Measurements from ENCODE around the gene ZNF583.
A peak's percentile ranks its signal among the peaks of the same experiment; 100 is the strongest.

DNA sequence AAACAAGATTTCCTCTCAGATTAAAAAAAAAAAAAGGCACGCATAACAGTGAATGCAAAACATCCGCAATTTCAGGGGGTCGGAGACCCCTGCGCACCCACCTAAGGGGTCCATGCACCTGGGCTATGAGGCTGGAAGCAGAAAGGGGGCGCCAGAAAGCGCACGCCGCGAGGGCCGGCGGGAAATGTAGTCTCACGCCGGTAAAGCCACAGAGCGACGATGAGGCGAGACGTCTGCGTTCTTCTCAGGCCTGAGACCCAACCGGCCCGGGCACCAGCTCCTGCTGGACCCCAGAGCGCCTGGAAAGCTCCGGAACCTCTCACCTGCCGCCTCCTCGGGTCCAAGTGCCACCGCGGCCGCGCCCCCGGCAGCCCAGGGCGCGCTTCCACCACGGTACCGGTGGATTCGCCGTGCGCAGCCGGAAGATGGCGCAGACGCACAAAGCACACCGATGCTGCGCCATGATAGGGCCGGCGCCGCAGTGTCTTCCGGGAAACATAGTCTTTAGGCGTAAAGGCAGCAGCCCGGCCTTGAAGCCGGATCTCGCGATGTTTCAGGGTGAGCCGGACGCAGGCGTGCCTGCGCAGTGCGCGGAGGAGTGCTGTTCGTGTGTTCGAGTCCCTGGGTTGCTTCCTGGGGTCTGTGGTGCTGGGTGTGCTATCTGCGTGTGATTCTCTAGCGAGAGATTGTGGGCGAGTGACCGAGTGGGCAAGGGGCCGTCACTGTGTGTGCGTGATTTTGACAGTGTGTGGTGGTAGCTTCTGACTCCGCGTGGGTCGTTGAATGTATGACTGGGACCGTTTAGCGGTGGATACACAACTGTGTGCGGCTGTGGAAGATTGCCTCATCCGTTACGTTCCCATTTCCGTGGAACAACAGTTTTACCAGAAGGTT, 10.8 kb upstream of the ZNF583 start, which contains the start of gene ZNF582:
- TF ChIP-seq, protein P1, sequence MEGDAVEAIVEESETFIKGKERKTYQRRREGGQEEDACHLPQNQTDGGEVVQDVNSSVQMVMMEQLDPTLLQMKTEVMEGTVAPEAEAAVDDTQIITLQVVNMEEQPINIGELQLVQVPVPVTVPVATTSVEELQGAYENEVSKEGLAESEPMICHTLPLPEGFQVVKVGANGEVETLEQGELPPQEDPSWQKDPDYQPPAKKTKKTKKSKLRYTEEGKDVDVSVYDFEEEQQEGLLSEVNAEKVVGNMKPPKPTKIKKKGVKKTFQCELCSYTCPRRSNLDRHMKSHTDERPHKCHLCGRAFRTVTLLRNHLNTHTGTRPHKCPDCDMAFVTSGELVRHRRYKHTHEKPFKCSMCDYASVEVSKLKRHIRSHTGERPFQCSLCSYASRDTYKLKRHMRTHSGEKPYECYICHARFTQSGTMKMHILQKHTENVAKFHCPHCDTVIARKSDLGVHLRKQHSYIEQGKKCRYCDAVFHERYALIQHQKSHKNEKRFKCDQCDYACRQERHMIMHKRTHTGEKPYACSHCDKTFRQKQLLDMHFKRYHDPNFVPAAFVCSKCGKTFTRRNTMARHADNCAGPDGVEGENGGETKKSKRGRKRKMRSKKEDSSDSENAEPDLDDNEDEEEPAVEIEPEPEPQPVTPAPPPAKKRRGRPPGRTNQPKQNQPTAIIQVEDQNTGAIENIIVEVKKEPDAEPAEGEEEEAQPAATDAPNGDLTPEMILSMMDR (IDR thresholded peaks at IDR 0.05) = peak; percentile 68 to 97 (median 84)
- peak in 1 of 2 donors; percentile 60 for TF ChIP-seq POLR2A (IDR thresholded peaks at IDR 0.05)

Measured in heart left ventricle (tissue), 13 donors.